Stimulated activated CD8-positive, alpha-beta memory T cell treated with anti-CD3 and anti-CD28 coated beads, Interleukin-7, amount 100 ng/mL, for 4 hours (primary cell): Measurements from ENCODE around the gene OR51D1.

Experiments
- DNase-seq, 2 donors: peaks; one replicate each; pipeline ENCODE4 v3.0.0-alpha.2; 2020; ENCODE audit warnings: low read depth in 2 of 2

Gene OR51D1

GRCh38 chr11:4645974-4646373 is 8.7 kb downstream of the OR51D1 start:
- DNase-seq = no peak

DNA sequence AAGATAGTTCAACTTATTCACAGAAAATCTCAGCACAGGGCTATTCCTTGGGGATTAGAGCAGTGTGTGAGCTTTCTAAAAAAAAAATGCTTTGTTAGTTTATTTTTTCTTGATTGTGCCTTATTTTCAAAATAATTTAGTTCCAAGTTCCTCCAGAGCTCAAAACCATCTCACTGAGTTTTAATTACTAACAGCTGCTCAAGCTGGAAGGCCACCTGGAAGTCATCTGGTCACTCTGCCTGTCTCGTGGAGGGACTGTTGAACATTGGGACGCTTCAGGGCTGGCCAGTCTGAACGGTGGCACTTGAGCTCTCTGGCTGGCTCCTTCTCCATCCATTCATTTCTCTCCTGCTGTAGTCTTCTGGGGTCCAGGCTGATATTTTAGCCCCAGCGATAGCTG is 10.5 kb downstream of the OR51D1 start:
- DNase-seq = no peak

- no peak for DNase-seq
Observed at GRCh38 chr11:4654635-4655369, 17.5 kb downstream of the OR51D1 start.

DNA sequence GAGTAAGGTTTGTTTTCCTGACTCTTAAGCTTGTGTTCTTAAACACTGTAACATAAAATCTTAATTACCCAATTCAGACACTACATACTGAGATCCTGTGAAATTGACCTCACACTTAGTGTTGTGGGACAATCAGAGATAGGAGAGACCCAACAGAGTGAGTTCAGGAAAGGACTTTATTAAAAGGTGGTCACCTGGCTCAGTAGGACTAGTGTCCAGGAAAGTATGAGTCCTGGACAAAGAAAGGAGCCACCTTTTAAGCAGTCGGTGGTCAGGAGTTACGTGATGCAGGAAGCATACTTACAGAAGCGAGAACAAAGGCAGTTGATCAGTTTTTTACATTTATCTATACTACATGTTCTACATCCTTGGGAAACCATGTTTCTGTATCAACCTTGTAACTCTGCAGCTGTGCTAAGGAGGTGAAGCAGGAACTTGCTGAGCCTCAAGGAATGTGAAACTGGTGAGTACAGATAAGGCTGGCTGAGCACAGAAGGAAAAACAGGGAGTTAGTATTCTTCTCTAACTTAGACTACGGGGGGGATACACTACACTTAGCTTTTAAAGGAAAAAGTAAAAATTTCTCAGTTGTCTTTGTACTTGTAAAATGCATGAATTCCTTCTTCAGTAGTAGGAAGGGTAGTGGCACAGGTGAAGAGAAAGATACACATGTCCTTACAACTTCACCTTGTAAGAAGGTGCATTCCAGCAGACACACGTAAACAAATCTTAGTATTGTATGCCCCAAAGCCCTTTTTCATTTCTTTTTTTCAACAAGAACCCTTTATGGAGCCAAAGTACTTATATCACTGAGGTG is 21.6 kb downstream of the OR51D1 start:
- no peak for DNase-seq

DNA sequence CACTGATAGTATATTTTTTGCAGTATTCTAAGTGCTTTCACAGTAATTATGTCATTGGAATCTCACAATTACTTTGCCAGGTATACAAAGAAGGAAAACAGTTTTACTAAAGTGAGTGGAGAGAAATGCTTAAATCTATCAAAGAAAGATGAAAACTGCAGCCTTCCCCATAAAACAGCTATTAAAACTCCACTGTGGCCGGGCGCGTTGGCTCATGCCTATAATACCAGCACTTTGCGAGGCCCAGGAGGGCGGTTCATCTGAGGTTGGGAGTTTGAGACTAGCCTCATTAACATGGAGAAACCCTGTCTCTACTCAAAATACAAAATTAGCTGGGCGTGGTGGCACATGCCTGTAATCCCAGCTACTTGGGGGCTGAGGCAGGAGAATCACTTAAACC is 25.6 kb downstream of the OR51D1 start:
- no peak for DNase-seq

DNA sequence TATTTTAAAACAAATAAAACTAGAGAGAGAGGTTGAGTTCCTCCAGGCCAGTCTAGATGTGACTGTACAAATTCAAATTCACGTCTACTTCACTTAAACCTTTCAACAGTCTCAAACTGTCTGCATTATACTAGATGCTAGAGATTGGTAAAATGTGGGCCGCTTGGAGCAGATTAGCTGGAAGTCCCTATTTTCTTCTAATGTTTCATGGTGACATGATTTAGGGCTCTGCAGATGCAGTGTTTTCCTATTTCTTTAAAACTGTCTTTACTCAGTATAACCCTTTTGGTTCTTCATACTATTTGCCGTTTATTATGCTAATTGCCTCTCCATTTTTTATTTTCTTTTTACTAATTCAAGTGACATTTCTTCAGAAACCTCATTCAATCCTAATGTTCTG is 26.9 kb downstream of the OR51D1 start:
- DNase-seq = no peak

GRCh38 chr11:4664786-4665185 is 27.5 kb downstream of the OR51D1 start:
- DNase-seq = no peak

DNA sequence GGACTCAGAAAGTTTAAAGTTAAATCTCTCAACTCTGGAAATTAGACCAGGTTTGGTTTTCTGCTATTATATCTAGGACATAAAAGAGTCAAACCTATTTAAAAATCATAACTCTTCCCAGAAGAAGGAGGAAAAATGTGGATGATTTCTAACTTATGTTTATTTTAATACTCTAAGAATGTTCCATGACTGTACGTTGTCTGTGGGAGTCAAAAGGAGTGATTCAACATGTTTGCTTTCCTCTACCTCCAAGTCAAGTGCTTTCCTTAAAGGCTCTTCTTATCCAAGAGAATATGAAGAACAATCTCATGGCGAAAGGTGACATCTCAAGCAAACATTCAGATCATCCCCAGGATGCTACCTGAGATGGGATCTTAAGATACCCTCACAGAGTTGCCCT is 28.1 kb downstream of the OR51D1 start:
- no peak for DNase-seq

DNA sequence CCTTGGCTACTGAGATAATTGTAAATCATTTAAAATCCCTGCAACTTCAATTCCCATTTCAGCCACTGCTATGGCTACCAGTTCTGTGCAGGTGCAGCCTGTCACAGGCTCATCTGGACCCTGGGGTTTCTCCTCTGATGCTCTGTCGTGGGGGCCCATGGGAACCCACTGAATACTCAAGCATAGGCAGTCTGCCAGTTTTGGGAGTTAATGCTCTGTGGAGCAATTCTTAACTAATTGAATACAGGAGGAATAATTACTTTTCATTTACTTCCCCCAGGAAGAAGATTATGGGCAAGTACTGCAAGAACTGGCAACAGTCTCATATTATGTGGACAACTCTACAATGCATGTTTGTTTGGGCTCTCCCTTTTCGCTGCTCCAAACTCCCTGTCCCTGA is 34.5 kb downstream of the OR51D1 start:
- no peak for DNase-seq

DNA sequence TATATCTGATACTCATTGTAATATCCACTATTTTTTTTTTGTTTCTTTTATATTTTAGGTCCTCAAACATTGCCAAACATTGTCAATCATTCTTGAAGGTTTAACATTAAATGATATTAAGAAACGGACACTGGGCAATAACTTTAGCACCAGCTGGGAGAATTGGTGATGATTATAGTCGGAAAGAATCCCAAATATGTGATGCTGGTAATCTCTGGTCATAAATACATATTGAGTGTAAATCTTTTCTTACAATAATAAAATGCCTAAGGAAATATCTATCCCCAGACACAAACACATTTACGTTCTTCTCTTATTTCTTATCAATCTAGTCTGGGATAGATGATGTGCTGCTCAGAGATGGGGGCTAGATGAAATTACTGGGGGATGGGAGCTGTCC is 35.2 kb downstream of the OR51D1 start:
- DNase-seq = no peak

DNA sequence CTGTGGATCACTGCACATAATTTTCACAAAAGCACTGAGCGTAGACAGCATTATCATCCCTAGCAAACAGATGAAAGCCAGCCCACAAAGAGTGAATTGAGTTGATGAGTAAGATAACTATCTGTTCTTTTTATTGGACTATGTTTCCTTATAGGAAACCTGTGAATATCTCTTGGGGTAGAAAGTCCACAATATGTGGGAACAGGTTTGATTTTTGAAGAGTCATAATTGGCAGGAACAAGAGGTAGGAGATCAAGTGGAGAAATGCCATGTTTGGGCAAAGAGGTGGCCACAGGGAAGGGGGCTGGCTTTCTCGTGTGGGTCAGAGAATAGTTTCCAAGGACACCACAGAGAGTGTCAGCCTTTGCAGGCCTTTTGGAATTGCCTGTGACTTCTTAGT is 36.5 kb downstream of the OR51D1 start:
- DNase-seq = no peak

- no peak for DNase-seq
Observed at GRCh38 chr11:4677948-4678347, 40.7 kb downstream of the OR51D1 start.

- no peak for DNase-seq
Observed at GRCh38 chr11:4680341-4680740, 43.1 kb downstream of the OR51D1 start.

GRCh38 chr11:4682623-4683419 is 45.5 kb downstream of the OR51D1 start:
- DNase-seq = no peak

DNA sequence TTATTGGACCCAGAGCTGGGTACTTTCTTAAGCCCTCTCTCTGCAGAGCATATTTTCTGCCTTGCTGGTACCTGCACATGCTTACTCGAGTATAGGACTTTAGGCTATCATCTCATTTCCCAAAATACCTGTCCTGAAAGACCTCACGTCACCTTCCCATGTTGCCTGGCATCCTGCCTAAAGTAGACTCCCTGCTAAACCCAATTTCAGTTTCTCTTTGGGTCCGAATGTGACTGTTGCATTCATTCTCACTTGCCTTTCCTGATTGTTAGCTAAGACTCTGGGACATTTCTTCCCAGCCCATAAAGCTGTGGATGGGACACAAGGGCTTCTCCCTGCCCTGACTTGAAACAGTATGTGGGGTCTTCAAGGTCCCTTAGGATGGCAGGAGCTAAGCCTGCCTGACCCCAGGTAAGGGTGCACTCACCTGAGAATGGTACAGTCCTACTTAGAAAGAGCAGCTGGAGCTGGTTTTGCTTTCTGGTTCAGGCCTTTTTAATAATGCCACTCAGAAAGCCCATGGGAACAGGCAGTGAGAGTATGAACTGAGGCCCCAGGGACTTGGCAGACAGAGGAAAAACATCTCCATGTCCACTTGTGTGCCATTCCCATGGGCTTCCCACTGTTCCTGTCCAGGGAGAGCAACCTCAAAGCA is 47.5 kb downstream of the OR51D1 start:
- DNase-seq = no peak
